Activated T-cell treated with anti-CD3 and anti-CD28 coated beads for 24 hours (primary cell): ENCODE results near the gene FN1.
"Not testable (repeated sequence)": the region's sequence is repeated elsewhere in the genome, so short reads cannot be mapped to it uniquely, and the experiment has no call there.

Experiments used
- DNase-seq: peaks from one replicate; pipeline ENCODE4 v3.0.0-alpha.2; 2020; ENCODE audit warnings: low read depth

The FN1 gene

GRCh38 chr2:215332872-215333595 lies 102.8 kb downstream of the FN1 start:
- no peak for DNase-seq

DNA sequence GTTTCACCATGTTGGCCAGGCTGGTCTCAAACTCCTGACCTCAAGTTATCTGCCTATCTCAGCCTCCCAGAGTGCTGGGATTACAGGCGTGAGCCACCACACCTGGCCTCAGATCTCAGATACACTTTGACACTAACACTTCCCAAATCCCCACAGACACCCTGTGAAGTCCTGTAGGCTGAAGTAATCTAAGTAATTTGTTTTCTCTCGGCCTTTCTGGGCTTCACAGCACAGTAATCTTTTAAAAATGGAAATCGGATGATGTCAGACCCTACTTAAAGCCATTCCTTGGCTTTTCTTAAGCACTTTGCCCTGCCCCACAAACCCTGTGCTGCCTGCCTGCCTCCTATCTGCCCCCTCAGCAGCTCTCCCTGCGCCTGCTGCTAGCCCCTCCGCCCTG lies 107.8 kb downstream of the FN1 start:
- DNase-seq = no peak

DNA sequence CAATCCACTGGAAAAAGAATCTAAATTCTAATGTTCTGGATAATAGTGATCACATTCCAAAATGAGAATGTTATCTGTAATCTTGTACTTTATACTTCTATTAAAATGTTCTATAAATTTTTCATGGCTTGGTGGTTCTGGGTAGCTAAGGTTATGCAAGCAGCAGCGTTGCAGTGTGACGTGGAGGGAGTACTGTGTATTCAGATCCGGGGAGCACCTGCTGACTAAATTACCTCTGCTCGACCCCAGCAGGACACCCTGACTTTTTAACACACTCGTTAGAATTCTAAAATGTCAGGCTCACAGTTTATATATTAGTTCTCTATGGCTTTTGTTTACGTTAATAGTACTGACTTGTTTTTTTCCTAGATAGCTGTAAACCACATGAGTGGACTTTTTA lies 111.1 kb downstream of the FN1 start:
- DNase-seq = no peak

GRCh38 chr2:215320679-215321078 lies 115.2 kb downstream of the FN1 start:
- no peak for DNase-seq

DNA sequence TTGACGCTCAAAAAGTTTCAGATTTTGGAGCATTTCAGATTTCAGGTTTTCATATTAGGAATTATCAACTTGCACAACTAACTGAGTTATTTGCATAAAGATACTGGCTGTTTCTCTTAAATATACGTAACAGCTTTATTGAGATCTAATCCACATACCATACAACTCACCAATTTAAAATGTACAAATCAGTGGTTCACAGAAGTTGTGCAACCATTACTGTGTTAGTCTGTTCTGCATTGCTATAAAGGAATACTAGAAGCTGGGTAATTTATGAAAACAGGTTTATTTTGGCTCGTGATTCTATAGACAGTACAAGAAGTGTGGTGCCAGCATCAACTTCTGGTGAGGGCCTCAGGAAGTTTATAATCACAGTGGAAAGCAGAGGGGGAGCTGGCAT lies 115.8 kb downstream of the FN1 start:
- no peak for DNase-seq

GRCh38 chr2:215319500-215319899 lies 116.4 kb downstream of the FN1 start:
- DNase-seq = no peak

- no peak for DNase-seq
These were observed 119.5 kb downstream of the FN1 start for GRCh38 chr2:215316336-215316735.

GRCh38 chr2:215315301-215315700 lies 120.6 kb downstream of the FN1 start:
- DNase-seq = no peak

DNA sequence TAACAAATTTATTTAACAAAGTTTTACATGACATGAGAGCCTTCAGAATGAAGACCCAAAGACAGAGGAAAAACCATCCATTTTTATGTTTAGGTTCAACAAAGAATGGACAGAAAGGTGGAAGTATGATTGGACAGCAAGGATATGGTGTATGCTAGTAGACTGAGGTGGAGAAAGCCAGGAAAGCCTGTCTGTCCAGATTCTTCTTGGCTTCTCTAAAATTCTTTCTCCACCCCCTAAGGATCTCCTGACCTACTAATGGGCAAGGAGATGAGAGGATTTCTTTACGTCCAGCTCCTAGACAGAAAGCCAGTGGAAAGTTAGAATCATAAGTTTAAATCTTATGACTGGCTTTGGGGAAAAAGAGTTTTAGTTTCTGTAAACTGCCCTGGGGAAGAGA lies 121.0 kb downstream of the FN1 start:
- no peak for DNase-seq

GRCh38 chr2:215313255-215313613 lies 122.6 kb downstream of the FN1 start:
- DNase-seq = no peak

- peak; percentile 87 for DNase-seq
These were observed 124.1 kb downstream of the FN1 start, which contains the start of gene ATIC for GRCh38 chr2:215311625-215312396. TSS of gene ATIC (plus strand) at chr2:215312059. CDS start at chr2:215312143, 84 bp downstream.

DNA sequence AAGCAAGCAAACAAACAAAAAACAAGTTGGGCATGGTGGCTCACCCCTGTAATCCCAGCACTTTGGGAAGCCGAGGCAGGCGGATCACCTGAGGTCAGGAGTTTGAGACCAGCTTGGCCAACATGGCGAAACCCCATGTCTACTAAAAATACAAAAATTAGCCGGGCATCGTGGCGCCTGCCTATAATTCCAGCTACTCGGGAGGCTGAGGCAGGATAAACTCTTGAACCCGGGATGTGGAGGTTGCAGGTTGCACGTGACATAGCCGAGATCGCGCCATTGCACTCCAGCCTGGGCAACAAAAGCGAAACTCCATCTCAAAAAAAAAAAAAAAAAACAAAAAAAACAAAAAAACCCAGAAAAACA lies 124.6 kb downstream of the FN1 start:
- not testable (repeated sequence) for DNase-seq
